Endothelial cell of umbilical vein (primary cell): ENCODE results near the gene COG5. TPM values are rescaled to one million over a fixed set of nuclear protein-coding genes. Genes with fewer than 3 reads are reported as not detected.

ENCODE experiments used
- BruUV-seq: library from RNA; stranded (reverse); fragments of 400-500 nt; replicated peaks from 2 replicates; lab custom pipeline; 2021; lab: Mats Ljungman, UMichigan
- CTCF ChIA-PET: fragments of 300-600, 350-600 bp; sonication (Branson Sonifier 250); formaldehyde crosslinking; loops from one replicate; lab custom pipeline; 2021; ENCODE audit warnings: antibody characterized with exemption, inconsistent platforms; lab: Charles Lee
- POLR2A ChIA-PET: fragments of 300-600, 350-600 bp; sonication (Branson Sonifier 250); formaldehyde crosslinking; loops from one replicate; lab custom pipeline; 2021; ENCODE audit warnings: antibody characterized with exemption, inconsistent platforms; lab: Charles Lee
- DNase-seq: peaks from one replicate; pipeline ENCODE4 v3.0.0-alpha.2; 2011; ENCODE audit warnings: low read depth, low spot score
- FAIRE-seq: peaks from 2 replicates; lab custom pipeline; 2011; peaks lifted over from hg19 to GRCh38; lab: Jason Lieb, UNC
- H2AFZ ChIP-seq: 2 replicates; pipeline ENCODE4 v1.6.0; 2012; ENCODE audit warnings: low read depth, low read length, control low read depth, inconsistent platforms
- H3K27ac ChIP-seq: 2 replicates; pipeline ENCODE4 v1.5.1; 2011; ENCODE audit warnings: low read depth, mild to moderate bottlenecking, control low read depth, low read length, moderate library complexity; ENCODE audit not compliant: insufficient read depth
- H3K27me3 ChIP-seq, 2 experiments: 2 replicates each; pipeline versions ENCODE4 v1.6.0 to v1.6.1; 2011; ENCODE audit warnings: low read length in 2 of 2, mixed read lengths in 1 of 2; ENCODE audit not compliant: control insufficient read depth in 2 of 2, insufficient read depth in 2 of 2
- H3K36me3 ChIP-seq, 2 experiments: 2 replicates in 1 of 2; 3 replicates in 1 of 2; pipeline ENCODE4 v1.5.1; 2011; ENCODE audit warnings: low read length in 2 of 2, mild to moderate bottlenecking in 1 of 2, moderate library complexity in 1 of 2; ENCODE audit not compliant: control insufficient read depth in 2 of 2, insufficient read depth in 2 of 2; ENCODE audit errors: extremely low read depth in 1 of 2
- H3K4me1 ChIP-seq: 3 replicates; pipeline ENCODE4 v1.5.1; 2011; ENCODE audit warnings: mild to moderate bottlenecking, low read length; ENCODE audit not compliant: control insufficient read depth, insufficient read depth; ENCODE audit errors: extremely low read depth
- H3K4me2 ChIP-seq: 2 replicates; pipeline ENCODE4 v1.6.1; 2011; ENCODE audit warnings: low read length, control low read depth, mixed read lengths; ENCODE audit not compliant: insufficient read depth
- H3K4me3 ChIP-seq, 3 experiments: fragments of 200-600 bp in 1 of 3; sonication (generic), shearing (Covaris generic) in 1 of 3; replicated peaks in 1 of 3; 2 replicates each; pipeline ENCODE4 v1.5.1; 2011 to 2016; ENCODE audit warnings: control low read depth in 3 of 3, low read length in 3 of 3, mild to moderate bottlenecking in 2 of 3, inconsistent platforms in 1 of 3, low read depth in 1 of 3, moderate library complexity in 1 of 3; ENCODE audit not compliant: insufficient read depth in 1 of 3
- H3K79me2 ChIP-seq: 2 replicates; pipeline ENCODE4 v1.6.0; 2012; ENCODE audit warnings: low read length, inconsistent platforms; ENCODE audit not compliant: control insufficient read depth, insufficient read depth
- H3K9ac ChIP-seq: replicated peaks from 2 replicates; pipeline ENCODE3; 2011; ENCODE audit warnings: low read length, control low read depth; ENCODE audit not compliant: insufficient read depth; ENCODE audit errors: extremely low read depth
- H3K9me1 ChIP-seq: replicated peaks from 3 replicates; pipeline ENCODE4 v1.6.0; 2011; ENCODE audit warnings: mild to moderate bottlenecking, low read length; ENCODE audit not compliant: control insufficient read depth, insufficient read depth; ENCODE audit errors: extremely low read depth
- H3K9me3 ChIP-seq: replicated peaks from 2 replicates; pipeline ENCODE4 v1.5.1; 2012; ENCODE audit warnings: low read length, inconsistent platforms; ENCODE audit not compliant: control insufficient read depth, insufficient read depth
- H4K20me1 ChIP-seq: replicated peaks from 2 replicates; pipeline ENCODE3; 2011; ENCODE audit warnings: mild to moderate bottlenecking, low read length; ENCODE audit not compliant: control insufficient read depth, insufficient read depth; ENCODE audit errors: extremely low read depth
- CTCF ChIP-seq, 2 donors: IDR thresholded peaks; 1 replicate in 1 of 2; 2 replicates in 1 of 2; pipeline ENCODE4 v1.5.1; 2011; ENCODE audit warnings: low read length in 2 of 2, mild to moderate bottlenecking in 2 of 2, moderate library complexity in 2 of 2, control low read depth in 1 of 2, inconsistent platforms in 1 of 2, low read depth in 1 of 2; ENCODE audit not compliant: insufficient read depth in 1 of 2; ENCODE audit errors: extremely low read depth in 1 of 2
- EZH2 ChIP-seq: IDR thresholded peaks from 2 replicates; pipeline ENCODE4 v1.6.1; 2012; ENCODE audit warnings: borderline replicate concordance, low read depth, mild to moderate bottlenecking, moderate library complexity, low read length, inconsistent platforms; ENCODE audit not compliant: severe bottlenecking
- FOS ChIP-seq: IDR thresholded peaks from 2 replicates; pipeline ENCODE4 v1.6.1; 2011; ENCODE audit warnings: mild to moderate bottlenecking, low read length, moderate library complexity, borderline replicate concordance; ENCODE audit not compliant: insufficient read depth
- GATA2 ChIP-seq: IDR thresholded peaks from 2 replicates; pipeline ENCODE4 v1.7.0; 2011; ENCODE audit warnings: low read depth, mild to moderate bottlenecking, moderate library complexity, mixed read lengths, low read length; ENCODE audit not compliant: insufficient read length, insufficient read depth
- JUN ChIP-seq: IDR thresholded peaks from 2 replicates; pipeline ENCODE4 v1.6.1; 2011; ENCODE audit warnings: borderline replicate concordance, low read depth; ENCODE audit not compliant: insufficient read length, insufficient read depth
- MAX ChIP-seq: IDR thresholded peaks from 2 replicates; pipeline ENCODE4 v1.6.1; 2011; ENCODE audit not compliant: insufficient read depth, insufficient read length
- MYC ChIP-seq: IDR thresholded peaks from one replicate; pipeline ENCODE4 v1.6.1; 2011; ENCODE audit warnings: mild to moderate bottlenecking, low read depth, low read length
- POLR2A ChIP-seq: IDR thresholded peaks from 2 replicates; pipeline ENCODE4 v1.6.1; 2012; ENCODE audit warnings: low read depth, mild to moderate bottlenecking, control low read depth, low read length
- POLR2AphosphoS5 ChIP-seq: IDR thresholded peaks from 2 replicates; pipeline ENCODE4 v1.6.1; 2012; ENCODE audit warnings: low read depth, mild to moderate bottlenecking, control low read depth, low read length, moderate library complexity; ENCODE audit not compliant: insufficient read depth
- dilution Hi-C: fragments of 300-500 bp; cut with MboI; formaldehyde crosslinking; loops from one replicate; pipeline ENCODE4 v1.15.0; 2019; ENCODE audit warnings: low sequenced_read_pairs; ENCODE audit not compliant: extremely low pct_ligation_motif_present
- intact Hi-C: fragments of 100-400 bp; cut with micrococcal nuclease; formaldehyde crosslinking; loops from one replicate; pipeline ENCODE4 v1.10.0; 2022
- polyA plus RNA-seq, 4 experiments: library from polyadenylated mRNA; depleted of rRNA in 3 of 4; stranded (reverse) in 3 of 4; unstranded in 1 of 4; fragments of >200 nt; gene quantifications; 2 replicates each; pipeline versions ENCODE4 v1.2.1 to v1.2.3, GENCODE V29; 2011 to 2012; ENCODE audit warnings: missing spikeins in 1 of 4
- total RNA-seq: library from RNA; stranded (reverse); gene quantifications from 2 replicates; pipeline ENCODE4 v1.2.3, GENCODE V29; 2021

The COG5 gene
- total and polyA plus RNA-seq, 2 donors (not counting 3 experiments of a cell fraction or from before 2014, with no cell fraction given) = 18.8 to 45.3 TPM

GRCh38 chr7:107206706-107207105 lies 357.0 kb downstream of the COG5 start:
- FAIRE-seq = no peak
- Histone ChIP-seq H3K9me1 (no peaks in the 10 kb centered on the region), H3K9ac (no peak overlapping the region), H3K4me3 (no peak overlapping the region), H2AFZ (no peak overlapping the region), H3K27me3 (no peaks in the 10 kb centered on the region), H3K36me3 (peaks cover 1 to 11% of the 10 kb centered on the region in 2 experiments), H4K20me1 (peaks cover 1% of the 10 kb centered on the region), H3K4me2 (no peak overlapping the region), H3K79me2 (no peaks in the 10 kb centered on the region), H3K9me3 (no peaks in the 10 kb centered on the region), H3K4me1 (no peaks in the 10 kb centered on the region), H3K27ac (no peak overlapping the region)
- intact Hi-C loops = no loop called here
- CTCF ChIA-PET = interaction anchor here (1.5 kb wide), 1 partner anchor 668 kb away, joined by 5 read pairs; no protein-coding TSS in a partner anchor
- POLR2A ChIA-PET = no interaction called here
- DNase-seq = no peak
- TF ChIP-seq FOS (no peak), JUN (no peak), GATA2 (no peak)
- dilution Hi-C loops = no loop called here
- BruUV-seq = no TSS peak

GRCh38 chr7:107206136-107206535 lies 357.6 kb downstream of the COG5 start:
- no peak overlapping the region for H2AFZ ChIP-seq
- no peaks in the 10 kb centered on the region for H3K4me1 ChIP-seq
- H3K9me1 ChIP-seq = no peaks in the 10 kb centered on the region
- H3K4me2 ChIP-seq = no peak overlapping the region
- H3K4me3 ChIP-seq = no peak overlapping the region
- intact Hi-C loops = no loop called here
- no peak for DNase-seq
- FAIRE-seq = no peak
- no peaks in the 10 kb centered on the region for H3K9me3 ChIP-seq
- TF ChIP-seq MYC (no peak), JUN (no peak), POLR2AphosphoS5 (no peak), POLR2A (no peak), MAX (no peak), GATA2 (no peak), FOS (no peak), CTCF (IDR thresholded peaks at IDR 0.05; ENCODE audit: extremely low read depth in 1 of 2, insufficient read depth in 1 of 2, low read depth in 1 of 2, low read length in 2 of 2) (no peak), EZH2 (no peak)
- dilution Hi-C loops = no loop called here
- H3K27me3 ChIP-seq = no peaks in the 10 kb centered on the region
- no peak overlapping the region for H3K27ac ChIP-seq
- no peaks in the 10 kb centered on the region for H3K79me2 ChIP-seq
- no peak overlapping the region for H3K9ac ChIP-seq
- no TSS peak for BruUV-seq
- peaks cover 2% of the 10 kb centered on the region for H4K20me1 ChIP-seq
- peaks cover 6 to 11% of the 10 kb centered on the region in 2 experiments for H3K36me3 ChIP-seq
- POLR2A ChIA-PET = no interaction called here
- CTCF ChIA-PET = interaction anchor here (1.3 kb wide), 1 partner anchor 295 kb away, joined by 3 read pairs; no protein-coding TSS in a partner anchor
